BLaER1 (cell line): Measurements from ENCODE around the gene TBC1D22A.

Experiments
- H3K27ac ChIP-seq: shearing (Covaris generic); formaldehyde crosslinking; 2 replicates; pipeline ENCODE4 v1.8.1; 2022
- H3K27me3 ChIP-seq: shearing (Covaris generic); formaldehyde crosslinking; 2 replicates; pipeline ENCODE4 v1.8.1; 2022
- H3K36me3 ChIP-seq: shearing (Covaris generic); formaldehyde crosslinking; 2 replicates; pipeline ENCODE4 v1.8.1; 2022
- H3K4me1 ChIP-seq: shearing (Covaris generic); formaldehyde crosslinking; 2 replicates; pipeline ENCODE4 v1.8.1; 2022
- H3K4me2 ChIP-seq: shearing (Covaris generic); formaldehyde crosslinking; 2 replicates; pipeline ENCODE4 v1.8.1; 2022
- H3K4me3 ChIP-seq: shearing (Covaris generic); formaldehyde crosslinking; 2 replicates; pipeline ENCODE4 v1.8.1; 2022
- H3K9ac ChIP-seq: shearing (Covaris generic); formaldehyde crosslinking; 2 replicates; pipeline ENCODE4 v1.8.1; 2022
- H3K9me3 ChIP-seq: shearing (Covaris generic); formaldehyde crosslinking; 2 replicates; pipeline ENCODE4 v1.8.1; 2022
- H4K20me1 ChIP-seq: shearing (Covaris generic); formaldehyde crosslinking; 2 replicates; pipeline ENCODE4 v1.8.1; 2022
- Cebpa-rat ChIP-seq: shearing (Covaris generic); IDR thresholded peaks from 2 replicates; pipeline ENCODE4 v1.8.1; 2022

Gene TBC1D22A

GRCh38 chr22:47088480-47089158 lies 326.2 kb downstream of the TBC1D22A start:
- peaks cover 28% of the 10 kb centered on the region for H3K9me3 ChIP-seq
- no peak overlapping the region for H3K27ac ChIP-seq
- no peak overlapping the region for H3K4me3 ChIP-seq
- no peak for TF ChIP-seq Cebpa-rat
- H3K4me1 ChIP-seq = no peaks in the 10 kb centered on the region
- no peaks in the 10 kb centered on the region; the same call in 1 of the 2 replicates for H4K20me1 ChIP-seq
- no peaks in the 10 kb centered on the region for H3K27me3 ChIP-seq
- H3K36me3 ChIP-seq = peaks cover 32% of the 10 kb centered on the region
- no peak overlapping the region for H3K4me2 ChIP-seq
- no peak overlapping the region for H3K9ac ChIP-seq

DNA sequence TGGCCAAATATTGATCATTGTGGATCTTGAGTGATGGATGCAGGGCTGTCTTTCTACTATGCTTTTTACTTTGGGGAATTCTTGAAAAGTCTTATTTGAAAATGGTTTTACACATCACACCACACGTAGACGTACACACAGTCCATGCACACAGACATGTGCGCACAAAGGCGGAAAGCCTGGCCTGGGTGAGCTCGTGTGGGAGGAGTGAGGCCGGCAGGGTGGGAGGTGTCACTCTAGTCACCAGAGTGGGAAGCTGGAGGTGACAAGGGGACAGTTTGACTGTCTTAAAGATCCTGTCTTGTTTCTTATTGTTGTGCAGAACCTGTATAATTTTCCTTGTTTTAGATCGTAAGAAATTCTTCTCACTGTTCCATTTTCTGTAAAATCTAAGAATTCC lies 326.9 kb downstream of the TBC1D22A start:
- peaks cover 27% of the 10 kb centered on the region for H3K36me3 ChIP-seq

DNA sequence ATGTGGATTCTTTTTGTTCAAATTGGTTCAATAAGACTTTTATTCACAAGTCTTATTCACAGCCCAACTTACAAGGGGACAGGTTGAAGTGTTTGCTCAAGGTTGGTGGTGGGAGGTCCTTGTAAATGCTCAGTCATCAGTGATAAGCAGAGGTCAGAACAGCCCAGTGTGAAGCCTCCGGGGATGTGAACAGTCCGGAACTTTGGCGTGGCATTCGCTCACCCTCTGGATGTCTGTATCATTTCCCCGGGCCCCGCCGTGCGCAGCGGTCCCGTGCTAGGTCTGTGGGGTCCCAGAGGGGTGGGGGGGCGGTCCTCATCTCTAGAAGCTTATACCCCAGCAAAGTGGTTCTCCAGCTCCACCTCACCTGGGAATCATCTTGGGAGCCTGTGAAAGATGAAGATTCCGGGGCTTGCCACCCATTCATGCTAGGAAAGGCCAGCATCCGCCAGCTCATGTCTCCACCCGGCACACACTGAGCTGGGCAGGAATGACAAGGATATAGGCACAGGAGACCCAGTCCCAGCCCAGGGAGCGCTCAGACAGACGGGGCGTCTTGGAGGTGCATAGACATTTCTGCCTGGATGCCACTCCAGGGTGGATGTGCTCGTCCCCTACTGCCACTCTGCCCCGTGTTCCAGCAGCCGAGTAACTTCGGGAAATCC lies 327.5 kb downstream of the TBC1D22A start:
- H3K4me2 ChIP-seq = no peak overlapping the region
- H4K20me1 ChIP-seq = no peaks in the 10 kb centered on the region; the same call in 1 of the 2 replicates
- H3K36me3 ChIP-seq = peaks cover 26% of the 10 kb centered on the region
- no peak overlapping the region for H3K4me3 ChIP-seq
- H3K27ac ChIP-seq = no peak overlapping the region
- no peaks in the 10 kb centered on the region for H3K4me1 ChIP-seq
- no peaks in the 10 kb centered on the region for H3K27me3 ChIP-seq
- no peak overlapping the region for H3K9ac ChIP-seq
- H3K9me3 ChIP-seq = peaks cover 41% of the 10 kb centered on the region
- no peak for TF ChIP-seq Cebpa-rat

More for the DNA sequence above, 326.9 kb downstream of the TBC1D22A start:
- TF ChIP-seq Cebpa-rat = no peak
- H3K27me3 ChIP-seq = no peaks in the 10 kb centered on the region
- no peaks in the 10 kb centered on the region; the same call in 1 of the 2 replicates for H4K20me1 ChIP-seq
- no peaks in the 10 kb centered on the region for H3K4me1 ChIP-seq
- peaks cover 36% of the 10 kb centered on the region for H3K9me3 ChIP-seq
- H3K4me2 ChIP-seq = no peak overlapping the region
- no peak overlapping the region for H3K4me3 ChIP-seq
- H3K27ac ChIP-seq = no peak overlapping the region
- no peak overlapping the region for H3K9ac ChIP-seq

- Histone ChIP-seq H3K4me2 (no peak overlapping the region), H4K20me1 (peaks cover 4% of the 10 kb centered on the region; the same call in 1 of the 2 replicates), H3K4me1 (no peaks in the 10 kb centered on the region), H3K4me3 (no peak overlapping the region), H3K9me3 (peaks cover 41% of the 10 kb centered on the region), H3K36me3 (peaks cover 26% of the 10 kb centered on the region), H3K27me3 (no peaks in the 10 kb centered on the region), H3K9ac (no peak overlapping the region), H3K27ac (no peak overlapping the region)
- TF ChIP-seq Cebpa-rat = no peak
Measured at GRCh38 chr22:47090591-47091245, 328.3 kb downstream of the TBC1D22A start.

GRCh38 chr22:47091246-47091651 lies 328.8 kb downstream of the TBC1D22A start:
- H3K9me3 ChIP-seq = peaks cover 41% of the 10 kb centered on the region
- H3K9ac ChIP-seq = no peak overlapping the region
- no peaks in the 10 kb centered on the region for H3K4me1 ChIP-seq
- H3K27ac ChIP-seq = no peak overlapping the region
- no peak for TF ChIP-seq Cebpa-rat
- peaks cover 26% of the 10 kb centered on the region for H3K36me3 ChIP-seq
- no peak overlapping the region for H3K4me3 ChIP-seq
- H3K27me3 ChIP-seq = no peaks in the 10 kb centered on the region
- peaks cover 4% of the 10 kb centered on the region; the same call in 1 of the 2 replicates for H4K20me1 ChIP-seq
- no peak overlapping the region for H3K4me2 ChIP-seq

DNA sequence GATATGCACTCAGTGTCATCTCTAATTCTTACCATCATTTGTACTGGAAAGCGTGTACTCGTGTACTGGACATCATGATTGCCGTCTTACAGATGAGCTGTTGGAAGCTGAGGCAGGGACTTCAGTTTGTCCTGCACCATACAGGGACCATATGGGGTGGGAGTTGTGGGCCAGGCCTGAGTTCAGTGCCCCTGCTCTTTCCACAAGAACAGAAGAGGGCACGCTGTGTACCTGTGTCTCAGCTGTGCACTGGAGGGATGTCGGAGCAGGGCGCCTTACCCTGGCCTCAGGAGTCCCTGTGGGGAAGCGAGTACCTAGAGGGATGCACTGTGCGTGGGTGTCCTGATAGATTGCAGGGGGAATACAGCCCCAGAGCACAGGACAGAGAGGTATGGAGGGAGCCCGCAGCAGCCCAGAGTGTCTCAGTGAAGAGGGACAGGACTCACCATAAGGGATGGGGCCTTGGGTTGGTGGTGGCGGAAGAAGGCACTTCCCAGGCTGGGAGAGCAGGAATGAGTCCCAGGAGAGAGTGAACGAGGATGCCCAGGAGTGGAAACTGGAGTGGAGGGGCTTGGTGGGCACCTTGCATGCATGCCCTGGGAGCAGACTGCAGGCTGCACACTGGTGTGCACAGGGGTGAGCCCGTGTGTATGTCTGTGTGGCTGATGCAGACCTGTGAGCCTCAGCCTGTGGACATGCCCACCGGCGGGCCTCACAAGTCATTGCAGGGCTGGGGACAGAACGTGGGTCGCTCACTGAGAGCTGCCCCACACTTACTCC lies 329.7 kb downstream of the TBC1D22A start:
- no peak overlapping the region for H3K4me3 ChIP-seq
- no peak overlapping the region for H3K4me2 ChIP-seq
- TF ChIP-seq Cebpa-rat = no peak

DNA sequence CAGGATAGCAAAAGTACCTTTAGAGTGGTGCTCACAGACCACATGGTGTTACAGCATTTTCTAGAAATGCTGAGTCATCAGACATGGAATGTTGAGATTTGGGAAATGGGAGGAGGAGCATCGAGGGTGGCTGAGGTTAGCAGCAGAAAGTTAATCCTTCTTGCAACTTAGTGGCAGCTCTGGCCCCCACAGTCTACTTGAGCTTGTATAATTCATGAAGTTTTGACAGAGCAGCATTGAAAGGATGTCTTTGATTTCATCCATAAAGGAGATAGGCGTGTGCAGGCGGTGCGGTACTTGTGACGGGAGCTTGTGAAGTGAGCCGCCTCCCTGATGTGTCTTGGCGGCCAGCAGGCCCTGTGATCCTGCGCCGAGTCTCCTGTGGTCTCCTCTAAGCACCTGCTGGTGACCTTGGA lies 330.5 kb downstream of the TBC1D22A start:
- no peak overlapping the region for H3K4me3 ChIP-seq

More for the DNA sequence above, 329.7 kb downstream of the TBC1D22A start:
- Histone ChIP-seq H3K36me3 (peaks cover 26% of the 10 kb centered on the region), H3K27me3 (no peaks in the 10 kb centered on the region), H3K9me3 (peaks cover 41% of the 10 kb centered on the region), H4K20me1 (peaks cover 4% of the 10 kb centered on the region; the same call in 1 of the 2 replicates), H3K27ac (no peak overlapping the region), H3K4me1 (no peaks in the 10 kb centered on the region), H3K9ac (no peak overlapping the region)

GRCh38 chr22:47093720-47094119 lies 331.3 kb downstream of the TBC1D22A start:
- H3K9me3 ChIP-seq = peaks cover 41% of the 10 kb centered on the region
- peaks cover 17% of the 10 kb centered on the region; the same call in 1 of the 2 replicates for H4K20me1 ChIP-seq

More for the DNA sequence above, 330.5 kb downstream of the TBC1D22A start:
- H3K27me3 ChIP-seq = no peaks in the 10 kb centered on the region
- no peak overlapping the region for H3K27ac ChIP-seq
- H3K4me1 ChIP-seq = no peaks in the 10 kb centered on the region
- peaks cover 41% of the 10 kb centered on the region for H3K9me3 ChIP-seq
- H3K36me3 ChIP-seq = peaks cover 26% of the 10 kb centered on the region
- peaks cover 9% of the 10 kb centered on the region; the same call in 1 of the 2 replicates for H4K20me1 ChIP-seq
- H3K9ac ChIP-seq = no peak overlapping the region
- TF ChIP-seq Cebpa-rat = no peak
- no peak overlapping the region for H3K4me2 ChIP-seq

GRCh38 chr22:47094861-47095330 lies 332.4 kb downstream of the TBC1D22A start:
- no peak overlapping the region for H3K4me2 ChIP-seq
- no peaks in the 10 kb centered on the region for H3K27me3 ChIP-seq
- H3K9me3 ChIP-seq = peaks cover 41% of the 10 kb centered on the region
- peaks cover 36% of the 10 kb centered on the region for H3K36me3 ChIP-seq
- no peak overlapping the region for H3K27ac ChIP-seq
- TF ChIP-seq Cebpa-rat = no peak
- no peak overlapping the region for H3K9ac ChIP-seq
- no peak overlapping the region for H3K4me3 ChIP-seq
- H4K20me1 ChIP-seq = peaks cover 25% of the 10 kb centered on the region; the same call in 1 of the 2 replicates
- H3K4me1 ChIP-seq = no peaks in the 10 kb centered on the region

More at GRCh38 chr22:47093720-47094119, 331.3 kb downstream of the TBC1D22A start:
- TF ChIP-seq Cebpa-rat = no peak
- H3K27ac ChIP-seq = no peak overlapping the region
- no peaks in the 10 kb centered on the region for H3K4me1 ChIP-seq
- no peak overlapping the region for H3K9ac ChIP-seq
- peaks cover 33% of the 10 kb centered on the region for H3K36me3 ChIP-seq
- no peak overlapping the region for H3K4me2 ChIP-seq
- no peaks in the 10 kb centered on the region for H3K27me3 ChIP-seq
- no peak overlapping the region for H3K4me3 ChIP-seq
